ENCODE measurements around the gene KRTAP29-1.

Gene KRTAP29-1

GRCh38 chr17:41311111-41311510 is 8.5 kb upstream of the KRTAP29-1 start:
- Histone ChIP-seq H3K9me3 (ENCODE audit: control insufficient read depth, insufficient read depth, low read depth, low read length) (no peaks in the 10 kb centered on the region), H3K27ac (ENCODE audit: extremely low read depth, low read depth, low read length) (no peak overlapping the region), H3K4me1 (ENCODE audit: control insufficient read depth, insufficient read depth, low read length) (no peaks in the 10 kb centered on the region), H3K4me3 (ENCODE audit: low read depth, low read length) (no peak overlapping the region), H3K36me3 (ENCODE audit: control insufficient read depth in 2 of 2, insufficient read depth in 1 of 2, low read length in 2 of 2) (no peaks in the 10 kb centered on the region)
- ChIA-PET POLR2A (no interaction called here), CTCF (interaction anchor here (1.0 kb wide), 1 partner anchor 11 kb away, joined by 6 read pairs; no protein-coding TSS in a partner anchor)
- TF ChIP-seq RBAK (tag by site-specific recombination; IDR thresholded peaks at IDR 0.05) (no peak), MEIS1 (CRISPR knock-in tag; IDR thresholded peaks at IDR 0.05; ENCODE audit: borderline replicate concordance) (no peak)

DNA sequence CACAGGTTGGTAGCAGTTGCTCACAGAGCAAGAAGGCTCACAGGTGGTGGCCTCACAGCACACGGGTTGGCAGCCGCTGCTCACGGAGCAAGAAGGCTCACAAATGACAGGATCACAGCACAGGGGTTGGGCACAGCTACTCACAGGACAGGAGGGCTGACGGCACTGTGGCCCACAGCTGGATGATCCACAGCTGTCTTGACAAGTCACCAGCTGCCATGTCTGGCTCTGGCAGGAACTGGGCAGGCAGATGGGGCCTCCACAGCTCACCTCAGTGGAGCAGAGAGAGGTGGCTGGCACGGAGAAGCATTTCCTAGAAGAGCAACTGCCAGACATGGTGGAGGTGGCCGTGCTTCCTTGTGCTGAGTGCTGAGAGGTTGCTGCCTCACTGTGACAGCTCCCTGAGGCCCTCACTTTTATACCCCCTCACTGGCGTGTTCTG is 6.3 kb upstream of the KRTAP29-1 start, which contains the start of gene KRTAP16-1:
Gene KRTAP16-1, minus strand, starts transcription at position 392 of the 442 bp plus-strand sequence. Its CDS starts 56 bp downstream, at position 336.
- Histone ChIP-seq H3K9me3 (ENCODE audit: control insufficient read depth, insufficient read depth, low read depth, low read length) (no peaks in the 10 kb centered on the region), H3K27ac (ENCODE audit: extremely low read depth, low read depth, low read length) (no peak within 1 kb of the TSS), H3K4me1 (ENCODE audit: control insufficient read depth, insufficient read depth, low read length) (no peaks in the 10 kb centered on the region), H3K4me3 (ENCODE audit: low read depth, low read length) (no peak within 1 kb of the TSS), H3K36me3 (ENCODE audit: control insufficient read depth in 2 of 2, insufficient read depth in 1 of 2, low read length in 2 of 2) (no peaks in the 10 kb centered on the region)
- ChIA-PET CTCF (interaction anchor here (0.7 to 1.2 kb wide), 4 partner anchors 8 to 358 kb away, joined by 3 to 4 read pairs (median 3); no protein-coding TSS in a partner anchor), POLR2A (no interaction called here)
- TF ChIP-seq EGR2 (tag by site-specific recombination; IDR thresholded peaks at IDR 0.05; ENCODE audit: low read depth) (no peak), ZNF610 (tag by site-specific recombination; IDR thresholded peaks at IDR 0.05; ENCODE audit: borderline replicate concordance) (no peak), ZNF426 (tag by site-specific recombination; IDR thresholded peaks at IDR 0.05) (no peak), ZNF621 (tag by site-specific recombination; IDR thresholded peaks at IDR 0.05) (no peak), ZNF10 (tag by site-specific recombination; IDR thresholded peaks at IDR 0.05) (no peak), SP3 (tag by site-specific recombination; IDR thresholded peaks at IDR 0.05) (no peak), ZNF391 (tag by site-specific recombination; IDR thresholded peaks at IDR 0.05; ENCODE audit: borderline replicate concordance, low read depth) (no peak), ZNF624 (tag by site-specific recombination; IDR thresholded peaks at IDR 0.05) (no peak), ZNF843 (tag by site-specific recombination; IDR thresholded peaks at IDR 0.05) (no peak), ZNF664 (tag by site-specific recombination; IDR thresholded peaks at IDR 0.05) (no peak), ZNF223 (tag by site-specific recombination; IDR thresholded peaks at IDR 0.05) (no peak), ZNF76 (tag by site-specific recombination; IDR thresholded peaks at IDR 0.05; ENCODE audit: borderline replicate concordance, low read depth) (no peak), ZNF529 (tag by site-specific recombination; IDR thresholded peaks at IDR 0.05; ENCODE audit: insufficient replicate concordance) (no peak), GLIS2 (tag by site-specific recombination; IDR thresholded peaks at IDR 0.05) (no peak), ZNF488 (tag by site-specific recombination; IDR thresholded peaks at IDR 0.05) (no peak), PRDM10 (tag by site-specific recombination; IDR thresholded peaks at IDR 0.05) (no peak), ZNF423 (tag by site-specific recombination; IDR thresholded peaks at IDR 0.05) (no peak), BCL6B (tag by site-specific recombination; IDR thresholded peaks at IDR 0.05) (no peak)
- TF ChIP-seq, protein P1, sequence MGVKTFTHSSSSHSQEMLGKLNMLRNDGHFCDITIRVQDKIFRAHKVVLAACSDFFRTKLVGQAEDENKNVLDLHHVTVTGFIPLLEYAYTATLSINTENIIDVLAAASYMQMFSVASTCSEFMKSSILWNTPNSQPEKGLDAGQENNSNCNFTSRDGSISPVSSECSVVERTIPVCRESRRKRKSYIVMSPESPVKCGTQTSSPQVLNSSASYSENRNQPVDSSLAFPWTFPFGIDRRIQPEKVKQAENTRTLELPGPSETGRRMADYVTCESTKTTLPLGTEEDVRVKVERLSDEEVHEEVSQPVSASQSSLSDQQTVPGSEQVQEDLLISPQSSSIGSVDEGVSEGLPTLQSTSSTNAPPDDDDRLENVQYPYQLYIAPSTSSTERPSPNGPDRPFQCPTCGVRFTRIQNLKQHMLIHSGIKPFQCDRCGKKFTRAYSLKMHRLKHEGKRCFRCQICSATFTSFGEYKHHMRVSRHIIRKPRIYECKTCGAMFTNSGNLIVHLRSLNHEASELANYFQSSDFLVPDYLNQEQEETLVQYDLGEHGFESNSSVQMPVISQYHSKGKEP (tag by site-specific recombination; IDR thresholded peaks at IDR 0.05) = no peak

All from HEK293 (cell line).